ENCODE measurements around the gene CHMP4B.

Gene CHMP4B

GRCh38 chr20:33841436-33841799 is 30.3 kb downstream of the CHMP4B start:
- no peak for DNase-seq

- DNase-seq: no peak
Measured at GRCh38 chr20:33842346-33842745, 31.2 kb downstream of the CHMP4B start.

GRCh38 chr20:33843050-33843449 is 31.9 kb downstream of the CHMP4B start:
- DNase-seq: no peak

- DNase-seq: no peak
Measured at GRCh38 chr20:33843854-33844253, 32.7 kb downstream of the CHMP4B start.

- no peak for DNase-seq
Measured at GRCh38 chr20:33846291-33846935, 35.3 kb downstream of the CHMP4B start.

GRCh38 chr20:33847006-33847405 is 35.9 kb downstream of the CHMP4B start:
- DNase-seq: no peak

- DNase-seq: no peak
Measured at GRCh38 chr20:33848391-33848790, 37.2 kb downstream of the CHMP4B start.

GRCh38 chr20:33850159-33850558 is 39.0 kb downstream of the CHMP4B start:
- no peak for DNase-seq

- no peak for DNase-seq
Measured at GRCh38 chr20:33851842-33852466, 40.8 kb downstream of the CHMP4B start.

GRCh38 chr20:33852626-33853506 is 41.7 kb downstream of the CHMP4B start:
- no peak for DNase-seq

GRCh38 chr20:33853507-33853813 is 42.3 kb downstream of the CHMP4B start:
- no peak for DNase-seq

- no peak for DNase-seq
Measured at GRCh38 chr20:33857722-33858563, 46.8 kb downstream of the CHMP4B start.

GRCh38 chr20:33858666-33859065 is 47.5 kb downstream of the CHMP4B start:
- DNase-seq: no peak

- DNase-seq: no peak
Measured at GRCh38 chr20:33859157-33859695, 48.1 kb downstream of the CHMP4B start.

GRCh38 chr20:33859751-33860150 is 48.6 kb downstream of the CHMP4B start:
- no peak for DNase-seq

- no peak for DNase-seq
Measured at GRCh38 chr20:33861458-33861857, 50.3 kb downstream of the CHMP4B start.

- DNase-seq: no peak
Measured at GRCh38 chr20:33862709-33863403, 51.7 kb downstream of the CHMP4B start.

GRCh38 chr20:33863440-33864323 is 52.5 kb downstream of the CHMP4B start:
- DNase-seq: no peak

GRCh38 chr20:33864324-33864963 is 53.3 kb downstream of the CHMP4B start:
- no peak for DNase-seq

- DNase-seq: no peak
Measured at GRCh38 chr20:33865761-33866370, 54.7 kb downstream of the CHMP4B start.
